ENCODE data around the gene DCC.

Gene DCC

DNA sequence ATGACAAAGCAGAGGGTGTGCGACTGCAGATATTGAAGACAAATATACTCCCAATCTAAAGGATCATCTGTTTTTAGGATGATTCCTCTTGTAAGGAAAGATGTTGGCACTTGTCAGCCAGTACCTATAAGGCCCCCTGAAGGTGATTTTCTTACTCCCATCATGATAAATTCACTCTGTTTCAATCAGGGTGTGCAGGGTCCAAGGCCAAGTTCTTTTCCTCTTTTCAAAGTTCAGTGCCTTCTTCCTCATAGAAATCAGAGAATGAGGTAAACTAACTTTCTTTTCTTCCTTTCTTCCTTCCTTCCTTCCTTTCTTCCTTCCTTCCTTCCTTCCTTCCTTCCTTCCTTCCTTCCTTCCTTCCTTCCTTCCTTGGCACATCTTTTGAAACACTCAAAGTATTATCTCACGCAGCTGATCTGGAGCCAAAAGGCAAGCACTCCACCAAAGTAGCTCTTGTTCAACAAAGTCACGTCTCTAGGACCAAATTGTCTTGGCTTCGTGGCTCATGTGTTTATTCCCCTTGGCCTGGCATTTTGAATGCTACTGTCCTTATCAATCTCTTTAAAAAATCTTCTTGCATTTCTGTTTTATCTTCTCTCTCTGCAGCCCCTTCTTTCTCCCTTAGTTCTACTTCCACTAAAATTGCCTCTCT, 87.7 kb downstream of the DCC start:
- no peak for DNase-seq (ENCODE audit: low read depth in 2 of 2)

DNA sequence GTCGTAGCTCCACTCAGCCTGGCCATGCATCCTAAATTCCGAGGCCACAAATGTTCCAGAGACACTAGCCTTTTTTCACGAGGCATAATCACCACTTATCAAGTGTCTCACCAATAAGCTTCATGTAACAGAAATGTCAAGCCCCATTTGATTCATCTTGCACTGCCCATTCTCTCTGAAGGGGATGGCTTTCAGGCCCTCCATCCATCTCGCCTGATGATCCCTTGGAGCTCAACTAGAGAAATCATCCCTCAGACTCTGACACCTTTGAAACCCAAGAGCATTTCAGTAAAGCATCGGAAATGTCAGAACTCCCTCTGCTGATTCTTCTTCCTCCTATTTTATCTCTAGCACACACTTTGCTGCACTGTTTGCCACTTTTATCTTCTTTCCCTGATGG, 91.7 kb downstream of the DCC start:
- no peak for DNase-seq (ENCODE audit: low read depth in 2 of 2)

DNA sequence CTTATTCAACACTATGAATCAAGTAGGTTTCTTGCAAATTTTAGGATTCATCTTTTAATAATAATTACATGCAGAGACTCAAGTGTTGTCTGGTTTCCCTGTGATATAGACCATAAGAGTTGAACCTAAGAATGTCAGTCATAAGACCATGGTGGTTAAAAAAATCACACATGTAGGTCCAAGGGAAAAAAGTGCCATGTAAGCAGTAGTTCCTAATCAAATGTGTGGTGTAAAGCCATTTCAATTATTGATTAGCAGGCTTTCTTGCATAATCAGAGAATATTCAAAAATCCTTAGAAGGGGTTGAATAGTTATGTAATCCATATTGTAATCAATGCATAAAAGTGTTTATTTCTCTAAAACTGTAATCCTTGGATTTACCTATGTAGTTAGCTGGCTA, 93.8 kb downstream of the DCC start:
- no peak for DNase-seq (ENCODE audit: low read depth in 2 of 2)

DNA sequence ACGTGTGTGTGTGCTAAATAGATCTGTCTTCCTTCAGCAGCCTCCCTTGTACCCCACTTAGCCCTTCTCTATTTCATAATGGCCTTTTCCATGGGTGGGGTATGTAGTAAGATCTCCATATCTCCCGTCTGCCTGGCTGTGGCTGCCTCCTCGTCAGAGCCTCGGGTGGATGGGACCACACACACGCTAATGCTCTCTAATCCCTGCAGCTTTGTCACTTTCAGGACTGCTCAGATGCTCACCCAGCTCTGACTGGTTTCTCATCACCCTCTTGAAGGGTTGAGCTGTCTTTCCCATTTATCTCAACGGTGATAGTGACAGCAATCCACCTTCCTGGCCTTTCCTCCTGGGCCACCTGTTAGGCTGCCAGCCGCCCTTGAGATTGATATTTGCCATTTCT, 95.3 kb downstream of the DCC start:
- DNase-seq (ENCODE audit: low read depth in 2 of 2): no peak

DNA sequence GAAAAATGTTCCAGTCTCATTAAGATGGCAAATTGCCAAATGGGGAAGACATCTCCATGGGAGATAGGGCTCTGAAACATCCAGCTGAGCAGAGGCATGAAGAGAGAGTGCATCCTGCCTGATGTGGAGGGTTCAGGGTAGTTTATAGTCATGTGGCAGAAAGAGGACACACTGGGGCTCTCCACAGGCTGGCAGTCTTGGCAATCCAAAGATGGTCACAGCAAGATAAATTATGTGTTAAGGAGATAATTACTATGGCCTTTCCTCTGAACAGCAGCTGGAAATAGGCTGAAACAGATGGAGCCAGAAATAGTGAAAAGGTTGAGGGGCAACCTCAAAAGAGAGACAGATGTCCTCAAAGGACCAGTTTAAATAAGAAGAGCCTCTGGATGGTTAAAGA, 97.2 kb downstream of the DCC start:
- no peak for DNase-seq (ENCODE audit: low read depth in 2 of 2)

DNA sequence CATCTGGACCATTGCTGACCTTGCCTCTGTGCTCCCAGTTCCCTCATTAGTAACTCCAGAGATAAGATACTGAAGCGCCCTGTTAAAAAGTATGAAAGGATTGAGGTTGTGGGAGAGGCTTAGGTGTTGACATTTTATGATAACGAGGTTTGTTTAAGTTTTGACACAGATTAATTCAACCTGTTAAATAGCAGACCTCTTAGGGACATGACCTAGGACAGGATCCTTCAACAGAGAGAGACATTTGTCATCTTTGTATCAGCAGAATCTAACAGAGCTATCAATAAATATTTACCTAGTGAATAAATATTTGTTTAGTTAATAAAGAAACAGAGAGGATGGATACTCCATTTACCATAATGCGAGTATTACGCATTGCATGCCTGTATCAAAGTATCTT, 99.5 kb downstream of the DCC start:
- DNase-seq (ENCODE audit: low read depth in 2 of 2): no peak

DNA sequence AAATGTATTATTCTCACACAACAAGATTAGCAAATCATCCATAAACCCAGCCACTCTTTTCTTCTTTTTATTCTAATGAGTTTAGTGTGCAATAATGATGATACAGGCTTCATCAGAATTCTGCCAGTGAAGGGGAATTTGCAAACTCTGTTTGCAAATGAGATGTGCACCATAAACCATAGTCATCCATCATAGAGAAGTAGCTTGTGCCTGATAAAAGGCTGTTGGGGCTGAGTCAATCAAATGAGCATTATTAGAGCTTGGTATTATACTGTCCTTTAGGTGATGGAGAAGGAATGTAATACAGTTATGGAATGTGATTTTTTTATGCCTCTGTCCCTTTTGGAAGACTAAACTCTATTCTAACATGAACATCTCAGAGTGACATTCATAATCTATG, 101.8 kb downstream of the DCC start:
- DNase-seq (ENCODE audit: low read depth in 2 of 2): no peak

DNA sequence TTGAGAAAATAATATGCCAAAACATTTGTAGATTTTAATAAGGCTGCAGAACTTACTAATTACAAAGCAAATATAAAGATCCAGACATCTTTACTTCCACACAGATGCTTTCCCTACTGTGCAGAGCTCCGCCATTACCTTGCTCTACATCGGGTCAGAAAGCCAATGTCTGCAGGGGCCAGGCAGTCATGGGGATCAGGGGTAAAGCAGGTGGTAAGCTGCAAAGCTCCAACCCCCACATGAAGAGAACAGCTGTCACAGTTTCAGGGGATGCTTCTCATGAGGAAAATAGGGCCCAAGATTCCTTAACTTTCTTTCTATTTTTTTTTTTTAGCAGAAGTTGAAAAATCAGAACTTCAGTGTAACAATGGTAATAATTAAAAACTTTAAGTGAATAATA, 102.7 kb downstream of the DCC start:
- no peak for DNase-seq (ENCODE audit: low read depth in 2 of 2)

DNA sequence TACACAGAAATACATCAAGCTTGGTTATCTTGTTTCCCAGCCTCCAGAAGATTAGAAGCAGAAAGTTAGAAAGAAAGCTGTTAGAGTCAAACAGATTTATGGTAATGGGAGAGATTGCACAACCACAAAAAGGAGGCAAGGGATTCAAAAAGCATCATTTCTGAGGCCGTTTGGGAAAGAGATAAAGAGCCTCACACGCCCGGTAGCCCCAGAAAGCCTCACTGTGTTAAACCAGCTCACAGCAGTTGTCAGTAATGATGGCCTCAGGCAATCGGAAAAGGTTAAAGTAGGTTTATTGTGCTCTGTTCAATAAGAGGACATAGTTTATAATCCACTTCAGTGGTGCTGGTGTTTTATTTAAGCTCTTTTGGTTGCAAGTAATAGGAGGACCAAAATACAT, 111.3 kb downstream of the DCC start:
- DNase-seq (ENCODE audit: low read depth in 2 of 2): no peak

DNA sequence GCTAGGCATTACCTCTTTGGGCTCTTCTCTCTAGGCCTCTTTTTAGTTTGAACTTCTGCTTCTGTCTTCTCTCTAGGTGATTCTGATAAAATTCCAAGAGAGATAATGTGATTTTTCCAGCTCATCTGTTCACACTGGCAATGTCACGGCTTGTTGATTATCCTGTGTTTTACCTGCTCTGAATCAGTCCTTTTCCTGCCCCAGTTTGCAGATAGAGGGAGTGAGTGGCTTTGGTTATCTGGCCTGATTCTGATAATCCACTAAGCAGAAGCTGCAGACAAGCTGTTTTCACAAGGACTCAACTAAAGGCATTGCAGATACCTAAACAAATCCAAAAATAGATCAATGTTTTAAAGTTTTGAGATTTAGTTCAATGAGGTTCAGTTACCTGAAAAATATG, 111.9 kb downstream of the DCC start:
- DNase-seq (ENCODE audit: low read depth in 2 of 2): no peak

DNA sequence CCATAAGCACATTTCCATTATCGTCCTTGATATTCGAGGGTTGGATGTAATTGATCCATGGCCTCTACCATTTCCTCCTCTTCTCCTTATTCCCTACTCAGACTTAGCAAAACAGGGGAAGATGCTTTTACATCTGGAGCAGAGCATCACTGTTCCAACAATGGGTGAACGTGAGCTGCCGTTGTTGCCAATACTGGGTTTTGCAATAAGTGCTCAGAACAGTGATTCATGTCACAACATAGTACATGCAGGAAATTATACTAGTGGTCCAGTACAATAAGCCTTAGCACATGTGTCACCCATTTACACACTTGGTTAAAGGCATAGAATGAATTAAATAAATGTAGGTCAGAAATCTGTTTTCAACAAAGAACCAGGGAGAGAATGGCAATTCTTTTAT, 112.4 kb downstream of the DCC start:
- DNase-seq (ENCODE audit: low read depth in 2 of 2): no peak

DNA sequence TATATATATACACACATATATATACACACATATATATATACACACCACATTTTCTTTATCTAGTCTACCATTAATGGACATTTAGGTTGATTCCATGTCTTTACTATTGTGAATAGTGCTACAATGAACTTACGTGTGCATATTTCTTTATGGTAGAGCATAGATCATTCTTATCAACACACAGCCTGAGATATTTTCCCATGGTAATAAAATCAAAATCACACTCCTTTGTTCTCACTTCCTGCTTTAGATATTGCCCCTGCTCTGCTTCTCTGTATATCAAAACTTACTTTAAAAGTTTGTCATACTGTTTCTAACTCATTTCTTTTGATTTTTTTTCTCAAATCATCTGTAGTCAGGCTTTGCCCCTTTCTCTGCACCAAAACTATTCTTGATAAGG, 119.9 kb downstream of the DCC start:
- no peak for DNase-seq (ENCODE audit: low read depth in 2 of 2)

DNA sequence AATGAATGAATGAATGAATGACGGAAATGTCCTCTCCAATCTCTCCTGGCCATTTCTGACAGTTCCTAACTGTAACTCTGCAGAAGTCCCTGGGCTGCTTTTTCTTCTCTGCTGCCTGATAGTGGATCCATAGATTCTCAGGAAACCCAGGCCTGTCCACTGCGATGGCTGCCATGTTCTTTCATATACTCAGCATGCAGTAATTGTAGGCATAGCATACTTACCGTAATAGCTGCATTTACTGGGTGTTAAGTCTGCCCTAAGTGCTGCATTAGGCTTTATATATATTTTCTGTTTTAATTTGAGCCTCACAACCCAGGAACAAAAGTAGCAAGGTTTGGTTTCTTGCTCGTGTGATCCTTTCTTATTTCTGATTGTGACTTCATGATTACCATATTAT, 122.9 kb downstream of the DCC start:
- no peak for DNase-seq (ENCODE audit: low read depth in 2 of 2)

DNA sequence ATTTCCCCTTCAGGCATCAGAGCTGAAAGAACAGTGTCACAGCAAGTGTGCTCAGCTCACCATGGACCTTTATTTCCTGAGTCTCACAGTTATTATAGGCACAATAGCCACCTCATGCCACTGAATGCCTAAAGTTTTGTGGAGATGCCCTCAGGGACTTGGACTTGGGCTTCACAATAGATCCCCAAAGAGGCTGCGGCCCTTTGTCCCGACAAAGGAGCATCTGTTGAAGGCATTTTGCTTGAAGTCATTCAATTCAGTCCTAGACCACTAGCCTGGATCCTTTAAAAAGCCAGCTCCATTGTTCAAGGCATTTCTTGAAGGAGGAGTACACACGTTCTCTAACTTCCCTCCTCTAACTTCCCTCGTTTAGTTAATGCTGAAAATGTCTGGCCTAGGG, 125.4 kb downstream of the DCC start:
- no peak for DNase-seq (ENCODE audit: low read depth in 2 of 2)

DNA sequence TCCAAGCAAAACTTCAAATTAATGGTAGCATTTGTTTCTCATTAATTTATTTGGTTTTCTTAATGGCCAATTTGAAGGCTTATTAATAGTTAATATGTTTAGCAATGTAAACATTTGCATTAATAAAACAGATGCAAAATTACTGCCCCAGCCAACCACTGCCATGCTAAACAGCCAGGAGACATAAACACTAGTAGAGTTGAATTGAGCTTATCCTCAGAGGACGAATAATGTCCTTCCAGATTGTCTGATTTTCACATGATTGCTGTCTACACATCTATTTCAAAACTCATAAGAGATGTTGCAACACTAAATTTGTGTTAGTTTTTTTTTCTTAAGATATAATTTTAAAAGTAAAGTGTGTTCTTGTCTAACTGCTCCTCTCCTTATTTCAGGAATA, 128.5 kb downstream of the DCC start:
- no peak for DNase-seq (ENCODE audit: low read depth in 2 of 2)

DNA sequence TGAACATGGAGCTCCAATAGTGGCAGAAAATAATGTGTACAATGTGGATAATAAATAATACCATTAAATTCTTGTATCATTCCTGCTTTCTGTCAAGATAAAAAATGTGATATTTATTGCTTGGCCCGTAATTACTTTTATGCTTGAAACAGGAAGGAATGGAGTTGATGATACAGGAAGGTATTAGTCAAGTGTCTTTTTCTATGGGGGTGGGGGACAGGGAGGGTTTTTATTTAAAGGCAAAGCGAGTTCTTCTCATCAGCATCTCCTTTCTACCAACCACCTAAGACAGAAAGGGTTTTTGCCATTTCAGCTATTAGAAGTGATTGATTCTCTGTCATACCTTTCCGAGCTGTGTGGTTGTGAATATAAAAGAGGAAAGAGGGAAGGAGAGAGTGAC, 135.3 kb downstream of the DCC start:
- no peak for DNase-seq (ENCODE audit: low read depth in 2 of 2)

DNA sequence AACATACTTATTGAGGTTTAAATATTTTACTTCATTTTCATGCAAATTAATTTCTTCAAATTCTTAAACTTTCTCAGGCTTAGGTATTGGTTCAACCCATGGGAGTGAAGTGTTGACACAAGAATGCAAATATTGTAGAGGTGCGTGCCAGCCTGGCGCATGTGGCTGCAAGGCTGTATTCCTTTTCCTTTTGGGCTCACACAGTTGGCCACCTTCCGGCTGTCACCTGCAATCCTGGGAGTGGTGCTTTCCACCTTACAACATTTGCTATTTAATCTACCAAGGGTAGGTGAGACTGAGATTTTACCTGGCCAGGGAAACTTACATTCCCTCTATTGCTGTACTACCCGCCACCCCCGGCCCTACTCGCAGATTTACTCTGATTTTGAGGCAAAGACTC, 141.1 kb downstream of the DCC start:
- no peak for DNase-seq (ENCODE audit: low read depth in 2 of 2)

DNA sequence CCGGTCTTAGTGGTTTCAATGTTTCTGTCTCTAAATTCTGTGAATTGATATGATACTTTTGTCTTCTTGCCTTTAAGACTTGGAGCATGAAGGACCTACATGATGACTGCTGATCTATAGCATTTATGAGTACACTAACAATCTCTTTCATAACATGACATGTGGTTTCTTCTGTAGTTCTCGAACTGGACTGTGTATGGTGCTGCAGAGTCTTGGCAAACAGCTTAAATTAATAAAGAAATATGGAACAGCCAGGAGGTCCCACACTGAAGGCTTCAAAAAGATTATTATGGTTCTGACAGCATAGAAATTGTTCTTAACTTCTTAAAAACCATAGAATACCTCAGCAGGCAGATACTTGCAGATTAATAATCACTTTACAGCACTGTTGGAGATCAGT, 145.0 kb downstream of the DCC start:
- no peak for DNase-seq (ENCODE audit: low read depth in 2 of 2)

DNA sequence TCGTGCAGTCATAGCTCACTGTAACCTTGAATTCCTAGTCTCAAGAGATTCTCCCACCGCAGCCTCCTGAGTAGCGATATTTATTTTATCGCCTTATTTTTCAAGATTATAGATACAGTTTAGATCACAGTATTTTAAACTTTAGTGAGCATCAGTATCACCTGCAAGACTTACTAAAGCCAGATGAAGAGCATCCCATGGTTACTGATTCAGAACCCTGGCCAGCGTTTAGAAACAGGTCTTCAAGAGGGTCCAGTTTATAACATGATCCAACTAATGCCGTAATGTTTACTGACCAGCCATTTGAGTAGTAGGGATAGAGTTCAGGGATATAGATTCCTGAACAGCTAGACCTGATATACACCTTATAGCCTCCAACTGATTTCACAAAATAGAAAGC, 146.1 kb downstream of the DCC start:
- DNase-seq (ENCODE audit: low read depth in 2 of 2): no peak

DNA sequence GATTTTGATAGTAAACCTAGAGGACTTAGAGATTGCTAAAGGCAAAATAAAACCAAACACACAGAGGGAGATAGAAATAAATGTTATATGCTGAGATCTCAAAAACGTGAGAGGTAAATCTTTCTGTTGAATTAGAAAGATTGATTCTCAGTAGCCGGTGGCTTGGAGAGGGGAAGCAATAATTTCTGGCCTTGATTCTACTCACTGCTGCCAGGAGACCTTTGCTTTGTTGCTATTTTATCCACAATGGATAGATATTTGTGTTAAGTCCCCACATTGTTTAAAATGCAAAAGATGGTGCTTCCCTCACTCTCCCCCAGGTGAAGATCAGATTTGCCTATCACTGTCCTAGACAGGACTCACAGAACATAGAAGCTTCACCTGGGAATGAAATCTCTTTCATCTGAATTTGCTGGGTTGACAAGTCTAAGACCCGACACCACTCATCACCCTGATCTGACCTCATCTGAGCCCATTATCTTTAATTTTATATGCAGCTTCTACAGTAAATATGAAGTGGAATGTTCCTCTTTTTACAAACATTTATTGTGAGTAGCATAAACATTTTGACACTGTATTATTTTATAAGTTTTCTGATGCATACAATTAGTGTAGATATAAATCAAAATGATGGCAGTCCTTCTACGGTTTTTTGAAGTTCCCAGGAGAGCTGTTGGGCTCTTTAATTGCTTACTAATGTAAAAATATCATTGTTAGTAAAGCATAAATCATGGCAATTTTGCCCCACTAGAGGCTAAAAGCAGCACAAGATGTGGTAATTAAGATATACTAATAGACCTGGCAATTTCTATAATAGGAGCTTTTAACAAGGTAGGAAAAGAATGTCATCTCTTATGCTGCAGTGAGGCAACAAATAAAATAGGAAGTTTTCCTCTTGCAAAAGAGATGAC, 149.7 kb downstream of the DCC start:
- no peak for DNase-seq (ENCODE audit: low read depth in 2 of 2)

DNA sequence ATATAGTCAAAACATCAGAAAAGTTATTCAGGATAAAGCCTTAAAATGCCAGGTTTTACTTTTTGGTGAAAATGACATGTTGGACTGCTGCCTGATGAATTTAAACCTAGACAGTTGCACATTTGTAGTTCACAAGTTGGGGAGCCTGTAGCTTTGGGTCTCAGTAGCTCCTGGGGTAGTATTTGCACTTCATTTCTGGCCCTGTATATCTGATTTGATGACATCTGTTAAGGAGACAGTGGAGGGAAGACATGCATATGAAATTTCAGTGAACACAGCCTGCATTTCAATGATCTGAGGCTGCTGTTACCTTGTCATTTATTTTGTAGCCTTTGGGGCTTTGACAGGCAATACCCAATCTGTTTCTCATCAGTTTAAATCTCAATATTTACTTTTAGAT, 156.4 kb downstream of the DCC start:
- no peak for DNase-seq (ENCODE audit: low read depth in 2 of 2)

DNA sequence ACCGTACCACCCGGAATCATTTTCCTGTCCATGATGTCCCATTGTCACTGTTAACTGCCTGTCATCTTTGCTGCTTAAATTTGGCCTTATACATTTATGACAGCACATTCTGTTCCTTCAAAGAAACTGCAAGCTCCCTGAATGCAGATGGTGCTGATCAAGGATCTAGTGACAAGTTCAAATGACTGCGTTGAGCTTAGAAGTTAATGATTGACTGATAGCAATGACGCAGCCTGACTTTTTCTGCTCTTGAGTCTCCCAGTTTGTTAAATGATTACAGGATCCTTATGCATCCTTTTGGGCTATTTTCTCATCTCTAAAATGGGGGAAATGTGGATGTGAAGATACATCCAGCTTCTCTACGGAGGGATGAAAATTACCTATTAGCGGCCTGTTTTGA, 159.0 kb downstream of the DCC start:
- DNase-seq (ENCODE audit: low read depth in 2 of 2): no peak

DNA sequence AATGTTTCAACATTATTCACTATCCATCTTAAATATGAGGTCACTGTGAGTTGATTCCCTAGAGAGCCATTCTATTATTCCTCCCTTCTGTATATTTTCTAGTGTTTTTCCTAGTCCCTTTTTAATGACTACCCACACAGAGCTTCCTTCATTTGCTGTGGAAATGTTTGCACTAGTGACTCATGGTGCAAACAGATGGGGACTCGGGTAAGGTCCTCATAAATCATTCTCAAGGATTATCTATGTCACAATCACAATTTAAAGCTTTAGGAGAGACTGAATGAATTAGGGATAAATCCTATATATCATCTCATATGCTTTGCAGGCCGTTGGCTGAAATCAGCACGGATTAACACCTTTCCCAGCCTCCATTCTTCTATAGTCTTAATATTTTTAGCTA, 159.6 kb downstream of the DCC start:
- no peak for DNase-seq (ENCODE audit: low read depth in 2 of 2)

DNA sequence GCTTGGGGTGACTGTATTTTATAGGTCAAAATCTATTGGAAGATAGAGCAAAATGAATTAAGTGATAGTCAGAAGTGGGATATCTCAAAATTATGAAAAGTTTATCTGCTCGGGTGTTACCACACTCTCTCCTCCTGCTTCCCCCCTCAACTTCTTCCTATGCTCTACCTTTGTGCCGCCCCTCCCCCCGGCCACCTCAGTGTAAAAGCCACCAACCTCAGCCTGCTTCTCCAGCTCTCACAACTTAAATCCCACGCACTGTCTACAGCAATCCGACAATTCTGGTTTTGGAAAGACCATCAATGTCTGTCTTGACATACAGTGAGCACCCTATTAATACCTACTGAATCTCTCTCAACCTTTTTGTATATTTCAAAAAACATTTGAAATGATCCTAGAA, 164.6 kb downstream of the DCC start:
- DNase-seq (ENCODE audit: low read depth in 2 of 2): no peak

All from stimulated activated CD8-positive, alpha-beta memory T cell treated with anti-CD3 and anti-CD28 coated beads, Interleukin-15, amount 100 ng/mL, for 4 hours (primary cell).